ENCODE results near the gene PCOLCE2.

PCOLCE2 gene

GRCh38 chr3:142808103-142808917 lies 80.6 kb downstream of the PCOLCE2 start:
- no peak for DNase-seq

- DNase-seq, result no peak
These were observed 86.0 kb downstream of the PCOLCE2 start for GRCh38 chr3:142802891-142803290.

GRCh38 chr3:142801746-142802145 lies 87.1 kb downstream of the PCOLCE2 start:
- no peak for DNase-seq

- no peak for DNase-seq
These were observed 92.1 kb downstream of the PCOLCE2 start for GRCh38 chr3:142796823-142797222.

GRCh38 chr3:142795332-142795731 lies 93.6 kb downstream of the PCOLCE2 start:
- no peak for DNase-seq

- DNase-seq, result no peak
These were observed 94.4 kb downstream of the PCOLCE2 start for GRCh38 chr3:142794508-142794907.

- no peak for DNase-seq
These were observed 101.2 kb downstream of the PCOLCE2 start for GRCh38 chr3:142787719-142788118.

GRCh38 chr3:142785996-142786395 lies 102.9 kb downstream of the PCOLCE2 start:
- DNase-seq, result no peak

GRCh38 chr3:142784228-142784627 lies 104.7 kb downstream of the PCOLCE2 start:
- no peak for DNase-seq

- no peak for DNase-seq
These were observed 106.3 kb downstream of the PCOLCE2 start for GRCh38 chr3:142782616-142783015.

GRCh38 chr3:142779591-142779990 lies 109.3 kb downstream of the PCOLCE2 start:
- DNase-seq, result no peak

GRCh38 chr3:142778541-142778940 lies 110.3 kb downstream of the PCOLCE2 start:
- DNase-seq, result no peak

GRCh38 chr3:142777927-142778326 lies 111.0 kb downstream of the PCOLCE2 start:
- no peak for DNase-seq

- DNase-seq, result no peak
These were observed 120.5 kb downstream of the PCOLCE2 start for GRCh38 chr3:142768338-142768737.

Measured in NCI-H187 treated with DMSO at 0.1 percent for 48 hours (cell line).